Gastroesophageal sphincter (tissue), 4 donors: ENCODE results near the gene TMEM50A. TPM values are rescaled to one million over a fixed set of nuclear protein-coding genes. Genes with fewer than 3 reads are reported as not detected.
"Not testable (repeated sequence)": the region's sequence is repeated elsewhere in the genome, so short reads cannot be mapped to it uniquely, and the experiment has no call there.

Source experiments
- ATAC-seq: fragments of 150-250 bp; one replicate; pipeline ENCODE4 v1.9.1; 2016; ENCODE audit warnings: mild to moderate bottlenecking, moderate library complexity
- H3K27ac ChIP-seq, 4 donors: fragments of 200-600 bp; sonication (generic) in 3 of 4; 1 replicate in 3 of 4; 2 replicates in 1 of 4; pipeline ENCODE4 v1.5.1; 2016 to 2019
- H3K27me3 ChIP-seq: fragments of 200-600 bp; sonication (generic); one replicate; pipeline ENCODE4 v1.5.1; 2019
- H3K36me3 ChIP-seq, 2 donors: fragments of 200-600 bp; sonication (generic); one replicate each; pipeline ENCODE4 v1.5.1; 2019; ENCODE audit warnings: control low read depth in 1 of 2
- H3K4me1 ChIP-seq, 3 donors: fragments of 200-600 bp; sonication (generic); 1 replicate in 2 of 3; 2 replicates in 1 of 3; pipeline ENCODE4 v1.5.1; 2016 to 2019; ENCODE audit warnings: control low read depth in 2 of 3
- H3K4me3 ChIP-seq, 2 donors: fragments of 200-600 bp; sonication (generic); one replicate each; pipeline ENCODE4 v1.5.1; 2019; ENCODE audit warnings: mild to moderate bottlenecking in 1 of 2, moderate library complexity in 1 of 2
- H3K9me3 ChIP-seq, 3 donors: fragments of 200-600 bp; sonication (generic); one replicate each; pipeline ENCODE4 v1.5.1; 2017 to 2019; ENCODE audit warnings: control low read depth in 2 of 3
- CTCF ChIP-seq, 4 experiments: fragments of 200-600 bp in 2 of 4; fragments of 450-650 bp in 2 of 4; sonication (generic) in 1 of 4; IDR thresholded peaks; one replicate each; pipeline ENCODE4 v1.5.1; 2017 to 2019; ENCODE audit warnings: antibody characterized with exemption in 4 of 4, mild to moderate bottlenecking in 2 of 4, moderate library complexity in 2 of 4
- WGBS, 2 donors: methylation state at CpG; one replicate each; pipeline ENCODE4 v1.1.5; 2018; ENCODE audit warnings: low coverage in 1 of 2; 5-methylcytosine and 5-hydroxymethylcytosine counted together
- total RNA-seq, 4 donors: library from RNA; depleted of rRNA; stranded (reverse); fragments of >200 nt; gene quantifications; one replicate each; pipeline ENCODE4 v1.1.0, GENCODE V29; 2016

TMEM50A gene
- total RNA-seq, 4 donors from 2014 or later, result 82.6 to 170 (median 88.8) TPM

GRCh38 chr1:25402947-25403803, 65.0 kb downstream of the TMEM50A start:
- TF ChIP-seq CTCF (IDR thresholded peaks at IDR 0.05), result peak in 2 of 4 experiments; percentile 12 to 45
- H3K4me1 ChIP-seq, H3K36me3 ChIP-seq, H3K4me3 ChIP-seq, H3K27ac ChIP-seq, H3K9me3 ChIP-seq, H3K27me3 ChIP-seq: not testable (repeated sequence)
- ATAC-seq, result peak; percentile 70
- WGBS, 2 donors, result no CpG with 5 or more reads among the region's 8 CpGs

GRCh38 chr1:25405731-25406305, 67.7 kb downstream of the TMEM50A start:
- H3K27me3 ChIP-seq, H3K36me3 ChIP-seq, H3K27ac ChIP-seq, H3K4me3 ChIP-seq, ATAC-seq, H3K4me1 ChIP-seq, H3K9me3 ChIP-seq: not testable (repeated sequence)
- no CpG with 5 or more reads among the region's 12 CpGs for WGBS, 2 donors

GRCh38 chr1:25409641-25410427, 71.7 kb downstream of the TMEM50A start:
- ATAC-seq, H3K9me3 ChIP-seq, H3K4me3 ChIP-seq, H3K27me3 ChIP-seq, H3K27ac ChIP-seq, H3K36me3 ChIP-seq, H3K4me1 ChIP-seq: not testable (repeated sequence)
- 76 to 94% methylated on average over 4 to 8 of the region's 10 CpGs for WGBS, 2 donors

Other genes starting within 250 kb of the TMEM50A start
- gene SYF2, start 105.8 kb upstream of the TMEM50A start, total RNA-seq, result 100 to 1,000 TPM in 1 of 4 donors, 10 to 100 TPM in 3; 54.5 to 105 (median 88.5) TPM
- gene RSRP1, start 90.9 kb upstream of the TMEM50A start, total RNA-seq, result 100 to 1,000 TPM in 1 of 4 donors, 10 to 100 TPM in 3; 23.1 to 133 (median 59.4) TPM
- gene RHD, start 65.8 kb upstream of the TMEM50A start, total RNA-seq, result not detected
- gene RHCE, start 82.5 kb downstream of the TMEM50A start, total RNA-seq, result not detected
- gene MACO1, start 92.6 kb downstream of the TMEM50A start, total RNA-seq, result 10 to 100 TPM; 15.5 to 24.5 (median 19.0) TPM
- 10 to 100 TPM; 13.6 to 21.3 (median 17.2) TPM for gene LDLRAP1, start 205.3 kb downstream of the TMEM50A start, total RNA-seq